Skeletal muscle satellite cell (primary cell): ENCODE measurements around the gene RPS19BP1.

Experiments
- H3K27me3 ChIP-seq: 2 replicates; pipeline ENCODE4 v1.7.0; 2013; ENCODE audit warnings: low read length; ENCODE audit not compliant: control insufficient read depth, insufficient read depth
- H3K36me3 ChIP-seq: 2 replicates; pipeline ENCODE4 v1.7.0; 2013; ENCODE audit warnings: mild to moderate bottlenecking, control low read depth, low read length; ENCODE audit not compliant: insufficient read depth
- H3K4me1 ChIP-seq: 2 replicates; pipeline ENCODE4 v1.7.0; 2013; ENCODE audit warnings: low read length; ENCODE audit not compliant: control insufficient read depth, insufficient read depth
- H3K4me2 ChIP-seq: 2 replicates; pipeline ENCODE4 v1.7.0; 2013; ENCODE audit warnings: mild to moderate bottlenecking, low read length
- H3K4me3 ChIP-seq: 2 replicates; pipeline ENCODE4 v1.7.0; 2013; ENCODE audit warnings: low read length
- H3K9ac ChIP-seq: 2 replicates; pipeline ENCODE4 v1.7.0; 2013; ENCODE audit warnings: mild to moderate bottlenecking, low read depth, low read length, moderate library complexity
- H3K9me3 ChIP-seq: replicated peaks from 2 replicates; pipeline ENCODE4 v1.7.0; 2013; ENCODE audit warnings: mild to moderate bottlenecking, control low read depth, low read length

The RPS19BP1 gene

GRCh38 chr22:39481595-39481994 is 51.0 kb downstream of the RPS19BP1 start:
- Histone ChIP-seq H3K9me3 (no peaks in the 10 kb centered on the region), H3K4me2 (no peak overlapping the region), H3K36me3 (no peaks in the 10 kb centered on the region), H3K9ac (no peak overlapping the region), H3K4me3 (no peak overlapping the region), H3K4me1 (no peaks in the 10 kb centered on the region), H3K27me3 (peaks cover 23% of the 10 kb centered on the region)

- H3K27me3 ChIP-seq: peaks cover 26% of the 10 kb centered on the region
Observed at GRCh38 chr22:39481054-39481453, 51.5 kb downstream of the RPS19BP1 start.

GRCh38 chr22:39480557-39480956 is 52.0 kb downstream of the RPS19BP1 start:
- H3K27me3 ChIP-seq: peaks cover 30% of the 10 kb centered on the region
- no peak overlapping the region for H3K4me2 ChIP-seq
- no peaks in the 10 kb centered on the region for H3K9me3 ChIP-seq
- H3K9ac ChIP-seq: no peak overlapping the region
- H3K36me3 ChIP-seq: no peaks in the 10 kb centered on the region
- no peaks in the 10 kb centered on the region for H3K4me1 ChIP-seq
- H3K4me3 ChIP-seq: no peak overlapping the region

More at GRCh38 chr22:39481054-39481453, 51.5 kb downstream of the RPS19BP1 start:
- Histone ChIP-seq H3K4me2 (no peak overlapping the region), H3K4me3 (no peak overlapping the region), H3K9me3 (no peaks in the 10 kb centered on the region), H3K36me3 (no peaks in the 10 kb centered on the region), H3K9ac (no peak overlapping the region), H3K4me1 (no peaks in the 10 kb centered on the region)

- Histone ChIP-seq H3K36me3 (no peaks in the 10 kb centered on the region), H3K27me3 (peaks cover 28% of the 10 kb centered on the region), H3K4me1 (no peaks in the 10 kb centered on the region), H3K9ac (no peak overlapping the region), H3K4me3 (no peak overlapping the region), H3K9me3 (no peaks in the 10 kb centered on the region), H3K4me2 (no peak overlapping the region)
Observed at GRCh38 chr22:39479254-39479653, 53.3 kb downstream of the RPS19BP1 start.
